ENCODE data around the gene MICU1.
"Not testable (repeated sequence)": the region's sequence is repeated elsewhere in the genome, so short reads cannot be mapped to it uniquely, and the experiment has no call there.

Gene MICU1, protein sequence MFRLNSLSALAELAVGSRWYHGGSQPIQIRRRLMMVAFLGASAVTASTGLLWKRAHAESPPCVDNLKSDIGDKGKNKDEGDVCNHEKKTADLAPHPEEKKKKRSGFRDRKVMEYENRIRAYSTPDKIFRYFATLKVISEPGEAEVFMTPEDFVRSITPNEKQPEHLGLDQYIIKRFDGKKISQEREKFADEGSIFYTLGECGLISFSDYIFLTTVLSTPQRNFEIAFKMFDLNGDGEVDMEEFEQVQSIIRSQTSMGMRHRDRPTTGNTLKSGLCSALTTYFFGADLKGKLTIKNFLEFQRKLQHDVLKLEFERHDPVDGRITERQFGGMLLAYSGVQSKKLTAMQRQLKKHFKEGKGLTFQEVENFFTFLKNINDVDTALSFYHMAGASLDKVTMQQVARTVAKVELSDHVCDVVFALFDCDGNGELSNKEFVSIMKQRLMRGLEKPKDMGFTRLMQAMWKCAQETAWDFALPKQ

DNA sequence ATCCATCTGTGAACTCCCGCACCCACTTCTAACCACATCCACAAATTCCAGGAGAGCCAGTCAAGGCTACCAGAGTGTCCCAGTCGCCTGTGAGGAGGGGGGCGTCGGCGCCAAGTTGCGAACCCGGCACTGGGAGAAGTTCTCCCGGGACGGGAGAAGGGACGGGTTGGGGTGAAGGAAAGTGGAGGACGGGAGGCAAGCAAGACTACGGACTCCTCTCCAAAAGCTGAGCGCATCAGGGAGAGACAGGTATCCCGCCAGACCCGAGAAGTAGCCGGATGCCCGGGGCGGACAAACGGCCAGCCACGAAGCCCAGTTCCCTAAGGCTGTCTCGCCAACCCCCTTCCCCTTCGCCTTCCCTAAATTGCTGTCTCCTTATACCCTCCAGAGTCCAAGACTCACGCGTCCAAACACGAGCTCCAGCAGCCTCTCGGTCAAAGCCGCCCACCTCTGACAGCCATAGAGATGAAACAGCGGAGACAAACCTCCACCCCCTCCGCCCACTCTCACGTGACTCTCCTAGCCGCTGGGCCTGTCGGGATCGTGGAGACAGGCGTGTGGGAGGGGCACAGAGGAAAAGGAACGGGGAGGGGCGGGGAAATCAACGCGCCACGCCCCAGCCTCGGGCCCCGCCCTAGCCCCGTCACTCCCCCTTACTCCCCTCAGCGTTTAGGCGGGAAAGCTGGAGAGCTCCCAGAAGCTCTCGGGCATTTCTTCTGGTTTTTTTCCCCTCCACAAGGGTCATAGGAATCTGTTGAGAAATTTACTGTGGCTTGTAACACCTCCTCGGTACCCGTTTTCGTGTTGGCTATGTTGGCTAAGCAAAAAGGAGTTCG is at the start of gene MICU1:
MICU1 (minus strand) TSS at position 472 of the 836 bp plus-strand sequence. CDS start 59,286 bp downstream, outside the sequence.
- peak; percentile 96 for DNase-seq (ENCODE audit: low read depth)

DNA sequence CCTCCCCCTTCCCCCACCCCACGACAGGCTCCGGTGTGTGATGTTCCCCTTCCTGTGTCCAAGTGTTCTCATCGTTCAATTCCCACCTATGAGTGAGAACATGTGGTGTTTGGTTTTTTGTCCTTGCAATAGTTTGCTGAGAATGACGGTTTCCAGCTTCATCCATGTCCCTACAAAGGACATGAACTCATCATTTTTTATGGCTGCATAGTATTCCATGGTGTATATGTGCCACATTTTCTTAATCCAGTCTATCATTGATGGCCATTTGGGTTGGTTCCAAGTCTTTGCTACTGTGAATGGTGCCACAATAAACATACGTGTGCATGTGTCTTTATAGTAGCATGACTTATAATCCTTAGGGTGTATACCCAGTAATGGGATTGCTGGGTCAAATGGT is 48.3 kb upstream of the MICU1 start:
- not testable (repeated sequence) for DNase-seq (ENCODE audit: low read depth)

DNA sequence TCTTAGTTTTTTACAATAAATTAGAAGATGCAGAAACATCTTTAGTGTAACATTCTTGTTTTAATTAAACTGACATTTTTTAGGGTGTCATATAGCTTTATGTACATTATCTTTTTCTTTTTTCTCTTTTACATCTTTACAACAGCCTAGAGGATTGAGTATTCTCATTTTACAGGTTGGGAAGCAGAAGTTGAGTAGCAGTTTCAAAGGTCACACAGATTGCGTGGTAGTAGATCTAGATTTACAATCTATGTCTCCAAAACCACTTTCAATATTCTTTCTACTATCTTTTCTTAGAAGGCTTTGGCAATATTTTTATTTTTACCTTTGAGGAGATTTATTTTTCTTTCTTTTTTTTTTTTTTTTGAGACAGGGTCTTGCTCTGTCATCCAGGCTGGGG is 47.4 kb upstream of the MICU1 start:
- no peak for DNase-seq (ENCODE audit: low read depth)

DNA sequence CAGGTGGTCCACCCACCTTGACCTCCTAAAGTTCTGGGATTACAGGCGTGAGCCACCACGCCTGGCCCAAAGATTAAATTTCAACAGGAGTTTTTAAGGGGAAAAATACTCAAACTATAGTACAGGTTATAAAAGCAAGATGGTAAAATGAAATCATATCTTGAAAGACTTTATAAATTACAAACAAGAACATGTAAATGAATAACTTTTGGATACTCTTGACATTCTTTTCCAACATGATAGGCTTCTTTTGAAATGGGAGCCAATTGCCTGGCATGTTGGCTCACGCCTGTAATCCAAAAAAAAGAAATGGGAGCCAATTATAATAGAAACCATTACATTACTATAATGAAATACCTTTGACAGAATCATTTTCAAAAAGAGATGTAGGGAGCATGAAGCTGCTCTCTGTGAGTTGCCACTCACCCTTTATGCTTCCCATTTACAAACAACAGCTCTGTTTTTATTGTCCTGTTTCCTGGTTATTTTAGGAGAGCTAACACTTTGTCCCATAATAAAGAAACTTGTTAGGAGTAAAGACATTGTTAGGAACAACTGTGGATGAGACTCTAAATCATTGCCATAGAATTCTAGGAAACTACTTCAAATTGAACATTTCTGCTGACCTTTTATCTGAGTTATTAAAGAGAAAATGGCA is 41.5 kb upstream of the MICU1 start:
- DNase-seq (ENCODE audit: low read depth) = no peak

DNA sequence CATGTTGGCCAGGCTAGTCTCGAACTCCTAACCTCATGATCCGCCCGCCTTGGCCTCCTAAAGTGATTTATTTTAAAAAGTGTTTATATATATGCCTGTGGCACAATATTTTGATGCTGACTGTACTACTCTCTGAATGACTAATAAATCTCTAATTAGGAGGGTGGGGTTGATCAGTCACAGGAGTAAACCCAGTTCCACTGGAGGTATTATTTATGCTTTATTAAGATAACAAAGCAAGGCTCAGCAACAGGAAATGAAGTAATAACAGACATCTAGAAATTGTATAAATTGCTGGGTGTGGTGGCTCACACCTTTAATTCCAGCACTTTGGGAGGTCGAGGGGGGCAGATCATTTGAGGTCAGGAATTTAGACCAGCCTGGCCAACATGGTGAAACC is 40.0 kb upstream of the MICU1 start:
- peak; percentile 69 for DNase-seq (ENCODE audit: low read depth)

DNA sequence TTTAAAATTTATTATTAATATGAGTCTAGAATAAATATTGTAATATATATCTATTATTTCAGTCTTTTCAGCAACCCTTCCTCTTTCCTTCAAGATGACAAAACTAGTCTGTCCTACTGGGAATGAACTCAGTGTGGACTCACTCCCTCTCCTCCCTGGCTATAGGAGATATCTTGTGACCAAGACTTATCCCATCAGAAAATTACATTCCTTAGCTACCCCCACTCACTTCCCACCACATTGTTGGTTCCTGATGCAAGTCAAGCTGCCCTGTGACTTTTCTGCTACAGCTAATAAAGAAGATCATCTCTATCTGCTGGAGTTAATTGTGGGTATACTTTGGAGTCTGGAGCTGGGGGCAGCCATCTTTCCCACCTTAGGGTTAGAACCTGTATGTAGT is 38.1 kb upstream of the MICU1 start:
- peak; percentile 5 for DNase-seq (ENCODE audit: low read depth)

DNA sequence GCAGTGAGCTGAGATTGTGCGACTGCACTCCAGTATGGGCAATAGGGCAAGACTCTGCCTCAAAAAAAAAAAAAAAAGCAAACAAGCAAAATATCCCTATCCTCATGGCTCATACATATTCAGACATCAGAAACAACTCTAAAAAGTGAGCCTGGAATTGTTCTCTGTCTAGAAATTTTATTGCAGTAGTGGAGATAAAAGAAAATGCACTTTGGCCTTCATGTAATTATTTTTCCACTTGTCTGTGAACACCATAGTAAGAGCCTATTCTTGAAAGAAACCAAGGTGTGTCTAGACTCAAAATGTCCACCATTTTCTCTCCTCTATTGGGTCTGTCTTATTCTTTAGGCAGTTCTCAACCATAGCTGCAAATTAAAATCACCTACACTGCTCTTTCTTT is 35.6 kb upstream of the MICU1 start:
- DNase-seq (ENCODE audit: low read depth) = no peak

DNA sequence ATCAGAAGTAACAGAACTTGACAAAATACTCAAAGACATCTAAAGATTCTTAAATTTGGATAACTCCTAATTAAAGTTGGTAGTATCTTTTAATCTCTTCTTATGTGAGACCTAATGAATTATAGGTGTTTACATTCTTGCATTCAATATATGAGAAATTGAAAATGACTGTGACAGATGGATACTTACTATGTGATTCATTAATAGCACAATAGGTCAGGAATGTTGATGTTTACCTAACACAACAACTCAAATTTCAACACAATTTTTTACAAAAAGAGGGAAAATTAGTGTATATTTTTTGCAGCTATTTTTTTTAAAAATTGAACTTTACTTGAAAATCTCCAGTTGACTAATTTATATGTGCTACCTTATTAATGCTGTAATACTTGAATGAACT is 34.3 kb upstream of the MICU1 start:
- DNase-seq (ENCODE audit: low read depth) = no peak

DNA sequence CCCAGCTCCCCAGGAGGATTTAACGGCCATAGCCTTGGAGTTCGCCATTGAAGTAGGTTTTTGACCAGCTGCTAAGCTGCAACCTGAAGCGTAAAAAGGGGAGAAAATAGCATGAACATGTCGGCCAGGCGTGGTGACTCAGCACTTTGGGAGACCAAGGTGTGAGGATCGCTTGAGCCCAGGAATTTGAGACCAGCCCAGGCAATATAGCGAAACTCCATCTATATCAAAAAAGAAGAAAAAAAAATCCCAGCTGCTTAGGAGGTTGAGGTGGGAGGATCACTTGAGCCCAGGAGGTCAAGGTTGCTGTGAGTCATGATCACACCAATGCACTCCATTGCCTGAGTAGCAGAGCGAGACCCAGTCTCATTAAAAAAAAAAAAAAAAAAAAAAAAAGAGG is 33.8 kb upstream of the MICU1 start:
- DNase-seq (ENCODE audit: low read depth) = peak; percentile 13

DNA sequence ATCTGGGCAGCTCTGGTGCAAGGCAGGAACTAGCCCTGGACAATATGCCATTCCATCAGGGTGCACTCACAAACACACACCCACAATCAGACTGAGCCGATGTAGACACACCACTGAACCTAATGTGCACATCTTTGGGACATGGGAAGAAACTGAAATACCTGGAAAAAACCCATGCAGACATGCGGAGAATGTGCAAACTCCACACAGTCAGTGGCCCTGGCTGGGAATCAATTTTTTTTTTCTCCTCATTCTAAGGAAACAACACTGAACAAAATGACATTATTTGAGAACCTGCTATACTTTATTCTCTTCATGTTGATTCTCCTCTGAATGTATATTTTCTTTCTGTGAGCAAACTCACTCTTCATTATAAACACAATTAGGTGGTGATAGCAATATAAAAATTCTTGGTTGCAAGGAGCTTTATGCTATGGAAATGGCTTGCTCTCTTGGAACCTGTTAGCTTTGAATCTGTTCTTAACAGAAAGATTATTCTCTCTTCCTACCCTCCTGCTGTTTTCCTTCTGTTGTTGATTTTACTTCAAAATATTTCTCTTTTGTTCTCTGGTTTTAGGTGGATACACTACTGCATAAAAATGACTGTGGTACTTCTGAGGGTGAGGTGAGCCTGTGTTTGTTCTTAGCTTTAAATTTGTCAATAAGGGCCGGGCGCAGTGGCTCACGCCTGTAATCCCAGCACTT is 33.0 kb upstream of the MICU1 start:
- DNase-seq (ENCODE audit: low read depth) = no peak

DNA sequence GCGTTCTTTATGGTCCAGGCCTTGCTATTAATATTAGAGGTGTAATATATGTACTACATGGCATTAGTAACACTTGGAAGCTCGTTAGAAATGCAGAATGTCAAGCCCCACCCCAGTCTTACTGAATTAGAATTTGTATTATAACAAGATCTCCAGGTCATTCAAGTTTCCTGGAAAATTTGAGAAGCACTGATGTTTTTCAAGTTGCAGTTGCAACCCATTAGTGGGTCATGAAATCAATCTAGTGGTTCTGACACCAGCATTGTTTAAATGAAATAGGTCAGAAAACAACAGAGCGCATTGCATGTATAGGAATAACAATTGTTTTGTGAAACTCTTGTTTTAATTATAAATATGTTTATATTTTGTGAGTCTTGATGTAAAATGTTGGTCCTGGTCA is 28.8 kb upstream of the MICU1 start:
- no peak for DNase-seq (ENCODE audit: low read depth)

DNA sequence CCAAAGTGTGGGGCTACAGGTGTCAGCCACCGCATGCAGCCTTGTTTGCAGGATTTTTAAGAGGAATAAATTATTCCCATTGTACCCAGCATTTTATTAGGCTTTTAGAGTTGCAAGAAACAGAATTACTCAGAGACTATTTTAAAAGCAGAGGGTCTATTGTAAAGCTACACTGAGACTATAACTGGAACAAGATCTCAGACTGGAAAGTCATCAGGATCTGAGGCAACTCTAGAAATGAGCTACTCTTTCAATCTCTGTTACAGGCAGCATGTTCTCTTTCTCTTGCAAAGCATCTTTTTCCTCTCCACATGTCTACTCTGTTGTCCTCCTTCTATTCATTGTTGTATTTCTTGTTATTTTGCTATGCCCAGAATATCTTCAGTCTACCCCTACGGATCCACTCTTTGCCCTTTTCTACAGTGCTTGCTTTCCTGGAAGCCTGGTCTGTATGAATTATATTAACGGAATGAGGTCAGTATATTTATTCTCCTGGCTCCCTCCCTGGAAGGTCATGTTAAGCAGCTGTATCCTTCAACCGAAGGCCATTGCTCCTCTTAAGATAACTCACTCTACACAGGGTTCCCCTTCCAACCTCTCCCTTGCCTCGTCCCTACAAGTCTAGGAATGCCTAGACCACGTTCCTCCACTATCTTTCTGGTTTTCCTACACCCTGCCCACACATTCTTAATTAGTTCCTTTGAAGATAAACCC is 27.7 kb upstream of the MICU1 start:
- DNase-seq (ENCODE audit: low read depth) = no peak

DNA sequence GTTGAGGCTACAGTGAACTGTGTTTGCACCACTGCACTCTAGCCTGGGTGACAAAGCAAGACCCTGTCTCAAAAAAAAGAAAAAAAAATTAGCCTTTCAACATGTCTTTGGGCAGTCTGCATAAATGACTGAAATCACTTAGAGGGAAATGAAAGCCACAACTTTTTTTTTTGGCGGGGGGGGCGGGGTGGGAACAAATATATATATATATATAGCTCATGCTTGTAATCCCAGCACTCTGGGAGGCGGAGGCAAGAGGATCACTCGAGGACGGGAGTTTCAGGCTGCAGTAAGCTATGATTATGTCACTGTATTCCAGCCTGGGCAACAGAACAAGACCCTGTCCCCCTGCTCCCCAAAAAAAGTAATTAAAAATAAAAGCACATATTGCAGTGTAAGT is 23.4 kb upstream of the MICU1 start:
- no peak for DNase-seq (ENCODE audit: low read depth)

DNA sequence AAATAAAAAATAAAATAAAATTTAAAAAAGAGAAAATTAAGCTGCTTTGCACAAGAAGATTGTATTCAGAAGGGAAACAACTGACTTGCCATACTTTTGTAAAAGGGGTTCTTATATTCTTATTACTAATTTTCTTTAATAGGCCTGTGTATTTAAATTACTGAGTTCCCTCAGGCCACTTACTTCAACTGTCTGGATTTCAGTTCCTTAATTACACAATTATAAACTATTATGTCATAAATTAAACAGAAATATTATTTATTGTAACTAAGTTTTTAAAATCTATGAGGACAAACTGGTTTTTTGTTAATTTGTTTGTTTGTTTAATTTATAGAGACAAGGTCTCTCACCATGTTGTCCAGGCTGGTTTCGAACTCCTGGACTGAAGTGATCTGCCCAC is 22.4 kb upstream of the MICU1 start:
- no peak for DNase-seq (ENCODE audit: low read depth)

DNA sequence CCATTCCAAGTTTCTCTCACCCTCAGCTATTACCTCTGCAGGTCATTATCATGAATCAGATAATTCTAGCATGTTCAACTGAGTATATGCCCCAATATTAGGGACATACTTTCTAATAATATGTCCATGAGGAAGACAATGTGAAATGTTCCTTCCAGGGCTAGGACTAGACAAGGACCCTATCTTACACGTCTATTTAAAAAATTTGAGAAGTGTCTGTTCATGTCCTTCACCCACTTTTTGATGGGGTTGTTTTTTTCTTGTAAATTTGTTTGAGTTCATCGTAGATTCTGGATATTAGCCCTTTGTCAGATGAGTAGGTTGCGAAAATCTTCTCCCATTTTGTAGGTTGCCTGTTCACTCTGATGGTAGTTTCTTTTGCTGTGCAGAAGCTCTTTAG is 21.1 kb upstream of the MICU1 start:
- not testable (repeated sequence) for DNase-seq (ENCODE audit: low read depth)

DNA sequence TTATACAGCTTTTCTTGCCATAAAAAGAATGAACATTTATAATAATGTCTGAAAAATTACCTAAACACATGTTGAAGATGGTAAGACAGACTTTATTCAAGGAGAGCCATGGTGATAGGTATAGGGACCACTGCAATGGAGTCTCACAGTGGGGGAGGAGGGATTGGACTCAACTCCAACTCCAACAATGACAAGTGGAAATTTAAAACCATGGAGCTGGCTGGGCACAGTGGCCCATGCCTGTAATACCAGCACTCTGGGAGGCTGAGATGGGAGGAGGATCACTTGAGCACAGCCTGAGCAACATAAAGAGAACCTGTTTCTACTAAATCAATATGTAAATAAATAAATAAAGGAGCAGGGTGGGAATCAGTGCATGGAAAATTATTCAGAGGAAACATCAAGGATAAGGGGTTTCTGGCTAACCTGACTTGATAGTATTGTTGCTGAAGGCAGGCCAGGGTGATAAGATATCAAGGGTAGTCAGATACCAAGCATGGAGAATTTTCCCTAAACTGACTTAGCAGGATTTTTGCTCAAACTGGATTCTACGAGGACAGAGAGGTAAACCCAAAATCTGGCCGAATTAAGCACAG is 19.5 kb upstream of the MICU1 start:
- DNase-seq (ENCODE audit: low read depth) = no peak

DNA sequence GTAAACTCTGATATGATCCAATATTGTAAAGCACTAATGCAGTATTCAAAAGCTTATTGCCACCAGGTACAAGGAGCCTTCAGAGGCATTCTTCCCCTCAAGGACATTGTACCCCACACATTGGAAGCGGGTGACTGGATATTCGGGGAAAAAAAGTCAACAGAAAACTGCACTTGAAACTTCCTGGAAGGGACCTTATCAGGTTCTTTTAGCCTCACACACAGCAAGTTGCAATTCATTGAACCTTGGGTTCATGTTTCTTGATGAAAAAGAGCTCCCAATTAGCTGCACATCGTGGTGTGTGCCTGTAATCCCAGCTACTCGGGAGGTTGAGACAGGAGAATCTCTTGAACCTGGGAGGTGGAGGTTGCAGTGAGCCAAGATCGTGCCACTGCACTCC is 16.4 kb upstream of the MICU1 start:
- DNase-seq (ENCODE audit: low read depth) = no peak

DNA sequence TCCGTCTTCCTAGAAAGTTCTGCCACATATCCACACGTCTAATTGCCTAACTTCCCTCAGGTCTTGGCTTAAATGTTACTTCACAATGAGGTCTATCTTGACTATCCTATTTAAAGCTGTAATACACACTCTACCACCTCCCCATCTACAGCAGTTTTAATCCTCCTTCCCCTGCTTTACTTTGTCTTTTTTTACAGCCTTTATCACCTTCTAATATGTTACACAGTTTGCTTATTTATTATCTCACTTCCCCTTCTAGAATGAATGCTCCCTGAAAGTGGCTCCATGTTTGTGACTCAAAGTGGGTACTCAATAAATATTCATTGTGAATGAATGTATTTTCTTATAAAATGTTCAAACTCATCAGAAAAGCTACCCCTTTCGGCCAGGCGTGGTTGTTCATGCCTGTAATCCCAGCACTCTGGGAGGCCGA is 13.6 kb upstream of the MICU1 start:
- no peak for DNase-seq (ENCODE audit: low read depth)

DNA sequence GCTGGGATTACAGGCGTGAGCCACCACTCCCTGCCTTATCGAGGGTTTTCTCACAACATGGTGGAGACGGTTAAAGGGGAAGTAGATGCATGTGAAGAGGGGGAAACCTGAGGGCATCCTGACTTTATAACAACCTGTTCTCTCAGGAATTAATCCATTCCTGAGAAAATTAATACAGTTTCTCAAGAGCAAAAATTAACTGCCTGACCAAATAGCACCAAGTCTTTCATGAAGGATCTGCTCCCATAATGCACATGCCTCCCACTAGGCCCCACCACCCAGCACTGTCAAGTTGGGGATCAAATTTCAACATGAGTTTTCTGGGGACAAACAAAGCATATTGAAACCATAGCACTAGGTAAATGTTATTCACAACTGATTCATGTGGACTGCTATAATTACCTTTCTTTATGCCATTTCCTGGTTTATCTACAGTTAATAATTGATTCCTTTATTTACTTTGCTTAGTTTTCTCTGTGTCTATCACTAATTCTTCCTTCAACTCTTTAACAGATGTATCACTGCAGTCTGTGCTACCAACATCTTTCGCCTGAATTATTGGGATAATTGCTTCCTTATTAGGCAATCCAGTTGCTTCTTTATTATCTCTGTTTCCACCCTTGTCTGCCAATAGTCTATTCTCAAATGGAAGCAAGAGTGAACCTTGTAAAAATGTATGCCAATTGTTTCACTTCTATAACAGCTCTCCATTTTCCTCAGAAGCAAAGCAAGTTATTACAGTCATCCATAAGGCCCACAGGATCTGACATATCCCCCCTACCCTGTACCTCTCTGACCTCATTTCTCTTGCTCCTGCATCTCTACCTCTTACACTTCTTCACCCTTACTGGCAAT is 12.9 kb upstream of the MICU1 start:
- no peak for DNase-seq (ENCODE audit: low read depth)

DNA sequence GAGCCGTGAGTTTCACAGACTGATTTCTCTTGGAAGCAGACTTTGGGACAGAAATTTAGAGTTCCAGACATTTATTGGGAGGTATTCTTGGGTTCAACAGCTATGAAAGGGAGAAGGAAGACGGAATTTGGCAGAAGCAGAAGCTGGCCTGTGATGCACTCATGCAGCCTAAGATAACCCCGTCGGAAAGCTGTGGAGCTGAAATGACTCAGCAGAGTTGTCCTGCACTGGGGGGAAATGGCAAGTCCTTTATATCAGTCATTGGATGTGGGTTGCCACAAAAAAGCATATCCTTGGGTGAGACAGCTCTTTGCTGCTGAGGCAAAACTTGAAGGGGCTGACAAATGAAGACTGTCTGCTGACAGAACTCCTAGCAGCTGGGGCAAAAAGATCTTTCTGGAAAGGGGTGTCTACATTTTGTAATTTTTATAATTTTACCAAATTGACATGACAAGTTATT is 11.5 kb upstream of the MICU1 start:
- DNase-seq (ENCODE audit: low read depth) = peak; percentile 85

Measured in EH (cell line).